ENCODE results near the gene FOXL2. TPM values are rescaled to one million over a fixed set of nuclear protein-coding genes. Genes with fewer than 3 reads are reported as not detected.

FOXL2 gene
- total RNA-seq, 1 donor from 2014 or later: not detected

- peaks cover 28% of the 10 kb centered on the region for H3K4me1 Mint-ChIP-seq
- H3K27me3 Mint-ChIP-seq (ENCODE audit: insufficient read depth, low read depth): peaks cover 58% of the 10 kb centered on the region
- H3K27ac ChIP-seq: no peak overlapping the region
- no peaks in the 10 kb centered on the region for H3K9me3 Mint-ChIP-seq
- H3K36me3 Mint-ChIP-seq: no peaks in the 10 kb centered on the region
- no peak overlapping the region for H3K9ac ChIP-seq
- peak overlapping the region; percentile 98 for H2AFZ ChIP-seq (replicated peaks)
- H3K36me3 ChIP-seq: no peaks in the 10 kb centered on the region
- peaks cover 48% of the 10 kb centered on the region for H4K20me1 ChIP-seq (ENCODE audit: low read depth)
- TF ChIP-seq CTCF (IDR thresholded peaks at IDR 0.05) (peak; percentile 80), EZH2 (IDR thresholded peaks at IDR 0.05) (peak; percentile 31), EZH2phosphoT487 (IDR thresholded peaks at IDR 0.05) (peak; percentile 22)
- peaks cover 26% of the 10 kb centered on the region for H3F3A ChIP-seq (ENCODE audit: low read depth)
- H3K27me3 ChIP-seq: peaks cover 82% of the 10 kb centered on the region
- peak overlapping the region; percentile 82 for H3K4me3 Mint-ChIP-seq
- no peaks in the 10 kb centered on the region for H3K9me3 ChIP-seq (ENCODE audit: low read depth)
- no peaks in the 10 kb centered on the region for H3K79me2 ChIP-seq (ENCODE audit: low read depth)
- peak overlapping the region; percentile 47 for H3K4me3 ChIP-seq
- no peak overlapping the region for H3K27ac Mint-ChIP-seq
- DNase-seq (ENCODE audit: low spot score): peak; percentile 85
- H3K4me1 ChIP-seq: peaks cover 21% of the 10 kb centered on the region
- H3K4me2 ChIP-seq: peak overlapping the region; percentile 84
Measured at GRCh38 chr3:138935863-138936740, 10.8 kb downstream of the FOXL2 start.

GRCh38 chr3:138935505-138935862 is 11.5 kb downstream of the FOXL2 start:
- Histone ChIP-seq H3K27me3 (peaks cover 75% of the 10 kb centered on the region), H3K27ac (no peak overlapping the region), H4K20me1 (ENCODE audit: low read depth) (peaks cover 42% of the 10 kb centered on the region), H3K4me3 (peak overlapping the region; percentile 47), H3K36me3 (no peaks in the 10 kb centered on the region), H3K79me2 (ENCODE audit: low read depth) (no peaks in the 10 kb centered on the region), H3K4me1 (peaks cover 21% of the 10 kb centered on the region), H3K9ac (no peak overlapping the region), H3K4me2 (peak overlapping the region; percentile 84), H3F3A (ENCODE audit: low read depth) (peaks cover 26% of the 10 kb centered on the region), H3K9me3 (ENCODE audit: low read depth) (no peaks in the 10 kb centered on the region), H2AFZ (replicated peaks) (peak overlapping the region; percentile 98)
- no peaks in the 10 kb centered on the region for H3K9me3 Mint-ChIP-seq
- DNase-seq (ENCODE audit: low spot score): no peak
- H3K4me1 Mint-ChIP-seq: peaks cover 28% of the 10 kb centered on the region
- TF ChIP-seq EZH2 (IDR thresholded peaks at IDR 0.05) (no peak), EZH2phosphoT487 (IDR thresholded peaks at IDR 0.05) (no peak), CTCF (IDR thresholded peaks at IDR 0.05) (no peak)
- H3K4me3 Mint-ChIP-seq: peak overlapping the region; percentile 82
- H3K27ac Mint-ChIP-seq: no peak overlapping the region
- H3K36me3 Mint-ChIP-seq: no peaks in the 10 kb centered on the region
- H3K27me3 Mint-ChIP-seq (ENCODE audit: insufficient read depth, low read depth): peaks cover 52% of the 10 kb centered on the region

GRCh38 chr3:138933981-138934691 is 12.8 kb downstream of the FOXL2 start:
- Histone ChIP-seq H3K9ac (no peak overlapping the region), H3K4me1 (peaks cover 11% of the 10 kb centered on the region), H3K79me2 (ENCODE audit: low read depth) (no peaks in the 10 kb centered on the region), H3K36me3 (no peaks in the 10 kb centered on the region), H3K4me2 (no peak overlapping the region), H3K27me3 (peaks cover 62% of the 10 kb centered on the region), H4K20me1 (ENCODE audit: low read depth) (peaks cover 29% of the 10 kb centered on the region), H2AFZ (replicated peaks) (no peak overlapping the region), H3F3A (ENCODE audit: low read depth) (peaks cover 25% of the 10 kb centered on the region), H3K9me3 (ENCODE audit: low read depth) (no peaks in the 10 kb centered on the region), H3K4me3 (no peak overlapping the region), H3K27ac (no peak overlapping the region)
- Mint-ChIP-seq H3K27me3 (ENCODE audit: insufficient read depth, low read depth) (peaks cover 39% of the 10 kb centered on the region), H3K4me3 (no peak overlapping the region), H3K9me3 (no peaks in the 10 kb centered on the region), H3K36me3 (no peaks in the 10 kb centered on the region), H3K27ac (no peak overlapping the region), H3K4me1 (peaks cover 21% of the 10 kb centered on the region)
- no peak for DNase-seq (ENCODE audit: low spot score)
- TF ChIP-seq EZH2 (IDR thresholded peaks at IDR 0.05): no peak
- TF ChIP-seq CTCF (IDR thresholded peaks at IDR 0.05): no peak
- TF ChIP-seq EZH2phosphoT487 (IDR thresholded peaks at IDR 0.05): no peak

All from neural progenitor cell (in vitro differentiated cells).